ENCODE data around the gene KCNQ2.

The KCNQ2 gene

DNA sequence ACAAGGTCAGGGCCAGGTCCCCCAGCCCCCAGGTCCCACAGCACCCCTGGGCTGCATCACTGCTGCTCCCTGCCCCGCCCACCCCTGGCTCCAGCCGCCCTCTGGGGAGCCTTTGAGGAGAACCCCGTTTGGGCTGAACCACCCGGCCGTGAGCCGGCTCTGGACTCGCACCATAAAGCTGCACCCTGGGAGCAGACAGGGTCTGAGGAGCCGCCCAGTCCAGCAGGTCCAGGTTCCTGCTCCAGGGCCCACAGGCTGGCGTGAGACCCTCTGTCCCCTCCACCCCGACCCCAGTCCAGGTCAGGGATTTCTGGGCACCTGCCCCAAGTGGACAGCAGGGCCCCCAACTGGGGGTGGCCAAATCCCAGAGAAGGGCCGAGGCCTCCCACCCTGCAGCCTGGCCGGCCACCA lies 119.6 kb downstream of the KCNQ2 start:
- Histone ChIP-seq H3K27me3 (ENCODE audit: insufficient read depth, poor library complexity, severe bottlenecking) (no peaks in the 10 kb centered on the region), H3K4me3 (replicated peaks; ENCODE audit: insufficient read depth, low read length) (no peak overlapping the region), H3K27ac (replicated peaks) (no peak overlapping the region)
- TF ChIP-seq POLR2AphosphoS5 (IDR thresholded peaks at IDR 0.05; ENCODE audit: low read depth), result no peak
- no peak for TF ChIP-seq SPI1 (IDR thresholded peaks at IDR 0.05; ENCODE audit: borderline replicate concordance, low read depth)
- TF ChIP-seq, protein P1, sequence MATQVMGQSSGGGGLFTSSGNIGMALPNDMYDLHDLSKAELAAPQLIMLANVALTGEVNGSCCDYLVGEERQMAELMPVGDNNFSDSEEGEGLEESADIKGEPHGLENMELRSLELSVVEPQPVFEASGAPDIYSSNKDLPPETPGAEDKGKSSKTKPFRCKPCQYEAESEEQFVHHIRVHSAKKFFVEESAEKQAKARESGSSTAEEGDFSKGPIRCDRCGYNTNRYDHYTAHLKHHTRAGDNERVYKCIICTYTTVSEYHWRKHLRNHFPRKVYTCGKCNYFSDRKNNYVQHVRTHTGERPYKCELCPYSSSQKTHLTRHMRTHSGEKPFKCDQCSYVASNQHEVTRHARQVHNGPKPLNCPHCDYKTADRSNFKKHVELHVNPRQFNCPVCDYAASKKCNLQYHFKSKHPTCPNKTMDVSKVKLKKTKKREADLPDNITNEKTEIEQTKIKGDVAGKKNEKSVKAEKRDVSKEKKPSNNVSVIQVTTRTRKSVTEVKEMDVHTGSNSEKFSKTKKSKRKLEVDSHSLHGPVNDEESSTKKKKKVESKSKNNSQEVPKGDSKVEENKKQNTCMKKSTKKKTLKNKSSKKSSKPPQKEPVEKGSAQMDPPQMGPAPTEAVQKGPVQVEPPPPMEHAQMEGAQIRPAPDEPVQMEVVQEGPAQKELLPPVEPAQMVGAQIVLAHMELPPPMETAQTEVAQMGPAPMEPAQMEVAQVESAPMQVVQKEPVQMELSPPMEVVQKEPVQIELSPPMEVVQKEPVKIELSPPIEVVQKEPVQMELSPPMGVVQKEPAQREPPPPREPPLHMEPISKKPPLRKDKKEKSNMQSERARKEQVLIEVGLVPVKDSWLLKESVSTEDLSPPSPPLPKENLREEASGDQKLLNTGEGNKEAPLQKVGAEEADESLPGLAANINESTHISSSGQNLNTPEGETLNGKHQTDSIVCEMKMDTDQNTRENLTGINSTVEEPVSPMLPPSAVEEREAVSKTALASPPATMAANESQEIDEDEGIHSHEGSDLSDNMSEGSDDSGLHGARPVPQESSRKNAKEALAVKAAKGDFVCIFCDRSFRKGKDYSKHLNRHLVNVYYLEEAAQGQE (IDR thresholded peaks at IDR 0.05; ENCODE audit: insufficient replicate concordance, low read depth), result no peak
- no peak for TF ChIP-seq GABPA (IDR thresholded peaks at IDR 0.05; ENCODE audit: low read depth)
- TF ChIP-seq CTCF (IDR thresholded peaks at IDR 0.05; ENCODE audit: insufficient read depth, low read length), result no peak
- DNase-seq (ENCODE audit: low read depth in 1 of 2, low spot score in 1 of 2), result no peak

- H3K27ac ChIP-seq (replicated peaks), result no peak overlapping the region
- DNase-seq (ENCODE audit: low read depth in 1 of 2, low spot score in 1 of 2), result no peak
- no peak for TF ChIP-seq POLR2AphosphoS5 (IDR thresholded peaks at IDR 0.05; ENCODE audit: low read depth)
- TF ChIP-seq GABPA (IDR thresholded peaks at IDR 0.05; ENCODE audit: low read depth), result no peak
- TF ChIP-seq CTCF (IDR thresholded peaks at IDR 0.05; ENCODE audit: insufficient read depth, low read length), result no peak
- TF ChIP-seq, protein P1 (IDR thresholded peaks at IDR 0.05; ENCODE audit: insufficient replicate concordance, low read depth), result no peak
- no peak for TF ChIP-seq SPI1 (IDR thresholded peaks at IDR 0.05; ENCODE audit: borderline replicate concordance, low read depth)
- peaks cover 1% of the 10 kb centered on the region for H3K27me3 ChIP-seq (ENCODE audit: insufficient read depth, poor library complexity, severe bottlenecking)
- H3K4me3 ChIP-seq (replicated peaks; ENCODE audit: insufficient read depth, low read length), result no peak overlapping the region
Measured at GRCh38 chr20:63351811-63352591, 120.5 kb downstream of the KCNQ2 start.

GRCh38 chr20:63351326-63351700 lies 121.1 kb downstream of the KCNQ2 start:
- H3K27ac ChIP-seq (replicated peaks), result no peak overlapping the region
- DNase-seq (ENCODE audit: low read depth in 1 of 2, low spot score in 1 of 2), result no peak
- peaks cover 8% of the 10 kb centered on the region for H3K27me3 ChIP-seq (ENCODE audit: insufficient read depth, poor library complexity, severe bottlenecking)
- no peak for TF ChIP-seq SPI1 (IDR thresholded peaks at IDR 0.05; ENCODE audit: borderline replicate concordance, low read depth)
- no peak for TF ChIP-seq GABPA (IDR thresholded peaks at IDR 0.05; ENCODE audit: low read depth)
- TF ChIP-seq, protein P1 (IDR thresholded peaks at IDR 0.05; ENCODE audit: insufficient replicate concordance, low read depth), result no peak
- no peak for TF ChIP-seq POLR2AphosphoS5 (IDR thresholded peaks at IDR 0.05; ENCODE audit: low read depth)
- no peak for TF ChIP-seq CTCF (IDR thresholded peaks at IDR 0.05; ENCODE audit: insufficient read depth, low read length)
- H3K4me3 ChIP-seq (replicated peaks; ENCODE audit: insufficient read depth, low read length), result no peak overlapping the region

Measured in HL-60 (cell line).